NCI-H2029 (cell line): ENCODE measurements around the gene GLP2R.

Experiments used
- DNase-seq: peaks from one replicate; lab custom pipeline; 2025; lab: John Stamatoyannopoulos, UW

Gene GLP2R

DNA sequence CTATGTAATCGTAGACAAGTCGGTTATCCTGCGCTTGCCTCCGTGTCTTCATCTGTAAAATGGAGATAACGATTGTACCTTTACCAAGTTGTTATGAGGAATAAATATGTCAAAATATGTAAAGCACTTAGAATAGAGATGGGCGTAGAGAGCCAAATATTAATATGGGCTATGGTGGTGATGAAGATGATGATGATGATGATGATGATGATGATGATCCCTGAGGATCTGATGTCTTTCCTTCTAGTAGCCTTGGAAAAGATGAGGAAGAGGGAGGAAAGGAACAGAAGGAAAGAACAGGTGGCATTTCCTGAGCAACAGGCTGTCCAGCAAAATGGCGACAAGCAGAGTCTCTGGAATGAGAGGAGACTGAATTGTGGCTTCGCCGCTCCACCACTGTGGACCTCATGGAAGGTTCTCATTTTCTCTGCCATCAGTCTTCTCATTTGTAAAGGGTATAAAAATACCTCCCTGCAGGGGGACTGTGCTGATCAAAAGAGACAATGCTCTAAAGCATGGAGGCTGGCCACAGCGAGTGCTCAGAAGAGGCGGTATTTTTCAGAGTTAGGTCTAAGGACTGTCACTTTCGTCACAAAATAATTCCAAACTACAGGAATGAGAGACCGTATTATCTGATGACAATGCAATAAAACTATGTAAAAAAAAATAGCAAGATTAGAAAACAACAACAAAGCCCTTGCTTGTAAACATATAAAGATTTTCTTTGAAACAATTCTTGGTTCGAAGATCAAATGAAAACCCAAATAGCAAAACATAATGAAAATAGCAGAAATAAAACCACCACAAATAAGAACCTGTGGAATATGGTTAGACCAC, 96.5 kb downstream of the GLP2R start:
- no peak for DNase-seq

- peak; percentile 16 for DNase-seq
Measured at GRCh38 chr17:9924735-9925191, 99.0 kb downstream of the GLP2R start.

DNA sequence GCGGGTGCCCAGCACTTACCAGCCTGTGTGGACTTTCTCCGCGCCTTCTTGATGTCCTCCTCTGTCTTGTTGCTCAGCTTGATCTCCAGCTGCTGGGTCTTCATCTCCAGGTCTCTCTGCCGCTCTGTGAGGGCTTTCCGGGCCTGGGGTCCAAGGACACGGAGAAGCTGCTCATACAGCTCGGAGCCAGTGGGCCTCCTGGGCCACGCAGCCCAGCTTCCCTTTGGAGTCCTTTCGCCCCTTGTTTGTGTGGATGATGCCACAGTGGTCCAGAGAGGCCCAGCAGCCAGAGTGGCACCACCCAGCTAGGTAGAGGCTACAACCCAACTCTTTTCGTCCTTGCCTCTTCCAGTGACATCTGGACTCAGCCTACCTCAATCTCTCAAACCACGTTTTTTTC, 99.7 kb downstream of the GLP2R start:
- DNase-seq, result no peak

- DNase-seq, result no peak
Measured at GRCh38 chr17:9926150-9926804, 100.6 kb downstream of the GLP2R start.

DNA sequence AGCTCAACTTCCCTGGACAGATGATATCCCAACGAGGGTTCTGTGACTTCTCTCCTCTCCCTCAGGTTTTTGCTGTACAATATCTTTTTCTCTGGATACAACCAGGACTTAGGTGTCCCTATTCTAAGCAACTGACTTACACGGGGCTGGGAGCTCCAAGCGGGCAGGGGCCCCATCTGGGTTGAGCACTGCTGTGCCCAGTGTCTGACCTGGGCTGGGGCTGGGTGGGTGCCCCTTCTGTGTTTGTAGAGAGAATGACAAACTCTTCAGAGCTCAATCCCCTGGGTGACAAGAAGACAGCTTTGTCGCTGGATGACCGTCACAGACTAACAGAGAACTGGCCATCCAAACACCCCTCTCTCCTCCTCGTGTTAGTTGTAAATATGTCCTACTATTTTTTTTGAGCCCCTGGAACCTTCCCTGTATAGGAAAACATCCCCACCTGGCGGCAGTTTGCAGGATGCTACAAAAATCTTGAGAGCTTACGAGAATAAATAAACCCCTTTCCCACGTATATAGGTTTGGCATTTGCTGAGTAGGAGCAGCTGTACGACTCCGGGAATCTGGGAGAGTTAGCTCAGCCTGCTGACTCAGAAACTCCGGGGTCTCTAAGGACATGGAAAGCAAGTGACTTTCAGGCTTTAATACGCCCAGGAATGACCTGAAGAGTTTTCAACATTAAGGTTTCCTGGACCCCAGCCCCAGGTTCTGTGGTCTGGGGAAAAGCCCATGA, 103.0 kb downstream of the GLP2R start:
- no peak for DNase-seq

DNA sequence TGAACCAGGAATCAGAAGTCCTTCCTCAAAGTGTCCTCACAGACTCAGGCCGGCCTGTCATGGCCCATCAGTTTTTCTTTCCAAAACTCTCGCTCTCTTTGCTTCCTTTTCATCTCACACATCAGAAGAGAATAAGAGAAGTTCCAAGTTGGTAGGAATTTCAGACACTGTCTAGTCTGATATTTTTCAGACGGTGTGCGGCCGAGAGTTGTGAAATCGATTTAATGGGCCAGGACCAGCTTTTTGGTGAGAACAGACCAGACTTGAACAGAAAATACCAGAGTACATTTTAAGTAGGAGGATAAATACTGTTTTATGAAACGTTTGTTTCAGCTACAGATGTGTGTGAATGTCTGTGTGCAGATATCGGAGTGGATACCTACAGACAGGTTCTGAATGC, 104.1 kb downstream of the GLP2R start:
- no peak for DNase-seq

DNA sequence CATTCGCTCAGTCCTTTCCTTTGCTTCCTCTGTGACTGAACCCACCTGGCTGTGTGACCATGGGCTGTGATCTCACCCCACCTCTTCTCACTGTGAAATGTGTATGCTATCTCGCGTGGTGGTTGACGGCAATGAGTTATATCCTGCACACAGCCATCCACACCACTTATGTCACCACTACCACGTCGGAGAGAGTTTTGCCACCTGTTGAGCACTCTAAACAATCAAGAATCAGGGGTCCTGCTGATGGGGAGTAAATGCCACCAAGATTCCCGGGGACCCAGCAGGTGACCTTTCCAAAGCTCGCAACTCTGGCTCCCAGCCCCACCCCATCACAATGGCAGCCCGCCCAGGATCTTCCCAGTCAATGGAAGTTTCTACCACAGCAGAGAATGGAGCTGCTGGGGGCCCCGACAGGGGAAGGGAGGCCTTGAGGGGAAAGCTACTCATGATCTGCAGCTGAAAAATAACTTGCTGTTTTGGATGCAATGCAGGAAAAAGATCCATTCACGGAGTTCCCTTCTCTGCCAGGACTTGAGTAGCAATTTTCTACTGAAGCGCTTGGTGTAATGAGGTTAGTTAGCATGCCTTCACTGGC, 105.5 kb downstream of the GLP2R start:
- DNase-seq, result no peak

DNA sequence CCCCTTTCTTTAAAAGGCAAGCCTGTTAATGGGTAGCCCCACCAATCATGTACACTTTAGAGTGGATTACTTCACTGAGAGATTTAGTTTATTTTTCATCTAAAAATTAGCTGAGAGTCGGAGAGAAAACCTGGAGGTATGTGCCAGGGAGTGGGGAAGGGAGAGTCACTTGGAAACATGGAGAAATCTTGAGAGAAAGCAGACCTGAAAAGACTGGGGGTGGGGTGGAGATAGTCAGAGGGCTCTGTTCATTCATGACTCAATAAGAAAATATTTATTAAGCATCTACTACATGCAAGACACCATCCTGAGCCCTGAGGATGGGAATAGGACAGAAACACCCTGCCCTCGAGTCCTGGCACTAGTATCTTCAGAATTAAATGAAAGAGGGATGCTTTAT, 106.8 kb downstream of the GLP2R start:
- DNase-seq, result no peak

- no peak for DNase-seq
Measured at GRCh38 chr17:9934331-9934730, 108.6 kb downstream of the GLP2R start.

GRCh38 chr17:9935408-9935807, 109.7 kb downstream of the GLP2R start:
- DNase-seq, result no peak

- DNase-seq, result no peak
Measured at GRCh38 chr17:9936095-9936494, 110.4 kb downstream of the GLP2R start.

- DNase-seq, result no peak
Measured at GRCh38 chr17:9937241-9937761, 111.6 kb downstream of the GLP2R start.

DNA sequence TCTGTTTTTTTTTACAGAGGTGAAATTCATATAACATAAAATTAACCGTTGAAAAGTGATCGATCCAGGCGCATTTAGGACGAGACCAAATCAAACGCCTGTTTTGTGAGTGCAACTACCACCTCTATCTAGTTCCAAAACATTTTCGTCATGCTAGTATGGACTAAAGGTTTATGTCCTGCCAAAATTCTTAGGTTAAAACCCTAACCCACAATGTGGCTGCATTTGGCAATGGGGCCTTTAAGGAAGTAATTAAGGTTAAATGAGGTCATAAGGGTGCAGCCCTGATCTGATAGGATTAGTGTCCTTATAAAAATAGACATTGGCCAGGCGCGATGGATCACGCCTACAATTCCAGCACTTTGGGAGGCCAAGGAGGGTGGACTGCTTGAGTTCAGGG, 112.2 kb downstream of the GLP2R start:
- DNase-seq, result no peak

DNA sequence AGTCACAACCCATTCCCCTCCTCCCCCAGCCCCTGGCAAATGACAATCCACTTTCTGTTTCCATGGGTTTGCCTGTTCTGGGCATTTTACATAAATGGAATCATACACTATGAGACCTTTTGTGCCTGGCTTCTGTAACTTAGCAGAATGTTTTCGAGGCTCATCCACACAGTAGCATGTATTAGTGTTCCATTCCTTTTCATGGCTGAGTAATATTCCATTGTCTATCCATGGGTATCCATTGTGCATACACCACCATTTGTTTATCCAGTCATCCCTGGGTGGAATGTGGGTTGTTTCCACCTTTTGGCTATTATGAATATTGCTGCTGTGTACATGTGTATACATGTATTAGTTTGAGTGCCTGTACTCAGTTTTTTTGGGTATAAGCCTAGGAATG, 113.0 kb downstream of the GLP2R start:
- no peak for DNase-seq

DNA sequence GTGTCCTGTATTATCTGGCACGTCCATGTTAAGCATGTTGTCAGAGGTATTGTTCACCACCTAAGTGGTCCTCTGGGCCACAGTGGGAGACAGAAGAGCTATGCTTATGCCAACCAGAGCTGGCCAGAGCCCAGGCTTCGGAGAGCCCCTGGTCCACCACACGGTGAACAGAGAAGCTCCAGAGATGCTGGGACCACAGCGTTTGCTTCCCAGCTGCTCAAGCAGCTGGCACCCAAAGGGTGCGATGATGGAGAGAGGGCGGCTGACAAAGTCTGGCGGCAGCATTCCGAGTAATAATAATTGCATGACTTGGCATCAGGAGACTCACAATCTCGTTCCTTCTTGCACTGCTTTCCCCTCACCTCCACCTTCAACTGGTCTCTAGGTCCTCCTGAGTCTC, 115.1 kb downstream of the GLP2R start:
- DNase-seq, result no peak

DNA sequence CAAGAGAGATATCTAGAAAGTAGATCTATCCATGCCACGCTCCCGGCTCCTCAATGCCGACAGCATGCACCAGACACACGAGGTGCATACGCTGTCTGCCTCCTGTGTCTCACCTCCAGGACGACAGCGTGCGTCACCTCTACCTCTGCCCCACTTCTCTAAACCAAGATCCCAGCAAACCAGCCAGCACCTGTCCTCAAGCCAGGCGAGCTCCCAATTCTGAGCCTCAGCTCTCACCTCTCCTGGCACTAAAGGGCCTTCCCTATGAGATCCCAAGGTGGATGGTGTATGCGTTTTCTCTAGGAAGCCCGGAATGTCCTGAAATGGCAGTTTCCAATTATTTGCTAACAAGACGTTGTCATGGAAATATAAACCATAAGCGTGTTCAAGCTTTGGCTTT, 115.6 kb downstream of the GLP2R start:
- no peak for DNase-seq
